Measurements from ENCODE around the gene PPEF2.

DNA sequence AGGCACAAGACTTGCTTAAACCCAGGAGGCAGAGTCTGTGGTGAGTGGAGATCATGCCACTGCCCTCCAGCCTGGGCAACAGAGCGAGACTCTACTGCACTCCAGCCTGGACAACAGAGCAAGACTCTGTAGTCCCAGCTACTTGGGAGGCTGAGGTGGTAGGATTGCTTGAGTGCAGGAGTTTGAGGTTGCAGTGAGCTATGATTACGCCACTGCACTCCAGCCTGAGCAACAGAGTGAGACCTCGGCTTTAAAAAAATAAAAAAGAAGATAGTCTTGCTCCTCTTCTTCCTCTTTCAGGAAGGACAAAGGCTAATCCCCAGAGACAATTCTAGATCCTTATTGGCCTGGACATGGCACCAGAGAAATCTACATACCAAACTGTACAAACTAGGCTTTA, 5.7 kb upstream of the PPEF2 start:
- TF ChIP-seq, protein P1, sequence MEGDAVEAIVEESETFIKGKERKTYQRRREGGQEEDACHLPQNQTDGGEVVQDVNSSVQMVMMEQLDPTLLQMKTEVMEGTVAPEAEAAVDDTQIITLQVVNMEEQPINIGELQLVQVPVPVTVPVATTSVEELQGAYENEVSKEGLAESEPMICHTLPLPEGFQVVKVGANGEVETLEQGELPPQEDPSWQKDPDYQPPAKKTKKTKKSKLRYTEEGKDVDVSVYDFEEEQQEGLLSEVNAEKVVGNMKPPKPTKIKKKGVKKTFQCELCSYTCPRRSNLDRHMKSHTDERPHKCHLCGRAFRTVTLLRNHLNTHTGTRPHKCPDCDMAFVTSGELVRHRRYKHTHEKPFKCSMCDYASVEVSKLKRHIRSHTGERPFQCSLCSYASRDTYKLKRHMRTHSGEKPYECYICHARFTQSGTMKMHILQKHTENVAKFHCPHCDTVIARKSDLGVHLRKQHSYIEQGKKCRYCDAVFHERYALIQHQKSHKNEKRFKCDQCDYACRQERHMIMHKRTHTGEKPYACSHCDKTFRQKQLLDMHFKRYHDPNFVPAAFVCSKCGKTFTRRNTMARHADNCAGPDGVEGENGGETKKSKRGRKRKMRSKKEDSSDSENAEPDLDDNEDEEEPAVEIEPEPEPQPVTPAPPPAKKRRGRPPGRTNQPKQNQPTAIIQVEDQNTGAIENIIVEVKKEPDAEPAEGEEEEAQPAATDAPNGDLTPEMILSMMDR (conservative IDR thresholded peaks at IDR 0.05), result no peak
- no peak for TF ChIP-seq EZH2 (IDR thresholded peaks at IDR 0.05; ENCODE audit: low read depth)

Data from PC-9 (cell line).